GM10847 (cell line): ENCODE results near the gene MINAR1.

Experiments used
- POLR2A ChIP-seq: IDR thresholded peaks from 2 replicates; pipeline ENCODE4 v1.6.1; 2011; ENCODE audit not compliant: insufficient read length; ENCODE audit errors: extremely low read depth

The MINAR1 gene

GRCh38 chr15:79431636-79432344 is at the start of gene MINAR1:
Gene MINAR1 (plus strand): TSS chr15:79432336. CDS start chr15:79456148, 23,812 bp downstream.
- no peak for TF ChIP-seq POLR2A

DNA sequence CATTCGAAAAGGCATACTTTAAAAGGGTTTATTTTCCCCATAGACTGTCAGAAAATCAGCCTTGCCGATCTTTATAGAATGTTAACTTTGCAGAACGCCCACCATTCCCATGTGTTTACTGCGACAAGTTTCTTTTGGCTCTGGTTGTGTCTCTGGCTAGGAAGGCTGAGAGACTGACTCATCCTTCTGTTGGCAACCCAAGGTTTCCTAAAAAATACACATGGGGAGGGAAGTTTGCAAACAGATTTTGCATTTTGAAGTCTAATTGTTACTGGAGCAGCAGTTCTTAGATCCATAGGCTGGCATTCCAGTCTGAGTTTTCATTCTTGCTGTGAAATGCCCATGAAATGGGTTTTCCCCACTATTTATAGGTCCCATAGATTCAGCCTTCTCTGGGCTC is 37.9 kb upstream of the MINAR1 start:
- no peak for TF ChIP-seq POLR2A

DNA sequence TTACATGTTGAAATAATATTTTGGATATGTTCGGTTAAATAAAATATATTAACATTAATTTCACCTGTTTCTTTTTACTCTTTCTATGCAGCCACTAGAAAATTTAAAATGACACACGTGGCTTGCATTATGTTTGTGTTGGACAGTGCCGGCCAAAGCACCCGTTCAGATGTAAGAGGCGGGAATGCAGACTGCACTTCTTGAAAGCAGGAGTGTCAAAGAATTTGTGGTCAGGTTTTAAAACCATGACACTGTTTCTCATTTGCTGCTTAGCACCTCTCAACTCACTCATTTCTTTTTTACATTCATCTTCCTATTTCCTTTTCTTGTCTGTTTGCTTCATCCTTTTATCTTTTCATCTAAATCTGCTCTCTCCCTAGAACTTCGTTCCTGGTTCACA is 35.3 kb upstream of the MINAR1 start:
- TF ChIP-seq POLR2A: no peak

DNA sequence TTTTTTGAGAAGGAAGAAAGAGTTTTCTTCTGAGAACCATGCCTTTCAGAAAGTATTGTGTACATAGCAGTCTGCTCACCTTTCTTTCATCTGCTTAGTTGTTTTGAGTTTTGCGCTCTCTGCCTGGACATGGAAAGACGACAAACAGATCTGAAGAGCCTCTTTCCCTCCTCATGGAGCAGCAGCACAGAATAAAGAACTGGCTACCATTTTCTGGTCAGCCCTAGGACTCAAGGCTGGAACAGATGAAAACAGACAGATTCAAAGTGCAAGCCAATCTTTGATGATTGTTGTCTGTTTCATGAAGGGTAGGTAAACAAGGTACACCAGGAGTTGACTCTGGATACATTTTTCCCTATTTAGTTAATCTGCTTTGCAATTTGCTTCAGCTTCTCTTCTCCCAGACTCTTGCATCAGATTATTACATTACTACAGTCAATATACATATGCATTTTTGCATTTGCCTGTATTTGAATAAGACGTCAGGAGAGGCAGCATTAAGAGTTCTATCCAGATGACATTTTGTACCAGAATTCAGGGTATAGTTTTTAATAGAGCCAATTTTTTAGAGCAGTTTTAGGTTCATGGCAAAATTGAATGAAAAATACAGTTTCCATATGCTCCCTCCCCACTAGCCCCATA is 34.7 kb upstream of the MINAR1 start:
- TF ChIP-seq POLR2A: no peak

GRCh38 chr15:79399606-79400005 is 32.5 kb upstream of the MINAR1 start:
- no peak for TF ChIP-seq POLR2A

- TF ChIP-seq POLR2A: no peak
These were observed 31.5 kb upstream of the MINAR1 start for GRCh38 chr15:79400650-79401049.

GRCh38 chr15:79401301-79401700 is 30.8 kb upstream of the MINAR1 start:
- TF ChIP-seq POLR2A: no peak

GRCh38 chr15:79402136-79402535 is 30.0 kb upstream of the MINAR1 start:
- TF ChIP-seq POLR2A: no peak

DNA sequence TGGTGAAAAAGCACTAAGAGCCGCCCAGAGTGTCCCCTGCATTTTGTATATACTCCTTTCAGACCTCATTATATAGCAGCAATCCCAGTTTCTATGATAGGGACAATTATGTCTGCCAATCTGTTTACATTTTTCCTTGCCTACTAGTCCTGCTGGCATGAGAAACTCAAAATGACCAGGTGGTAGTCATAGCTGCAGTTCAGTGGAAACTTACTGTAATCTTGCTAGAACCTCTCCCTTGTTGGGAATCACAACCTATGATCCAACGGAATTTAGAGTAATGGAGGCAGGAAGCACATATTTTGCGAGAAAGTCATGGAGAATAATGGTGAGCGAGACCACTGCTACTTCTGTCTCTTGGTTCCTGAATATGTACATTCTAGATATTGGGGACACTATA is 28.6 kb upstream of the MINAR1 start:
- no peak for TF ChIP-seq POLR2A

GRCh38 chr15:79406210-79406609 is 25.9 kb upstream of the MINAR1 start:
- TF ChIP-seq POLR2A: no peak

GRCh38 chr15:79408041-79408440 is 24.1 kb upstream of the MINAR1 start:
- TF ChIP-seq POLR2A: no peak

DNA sequence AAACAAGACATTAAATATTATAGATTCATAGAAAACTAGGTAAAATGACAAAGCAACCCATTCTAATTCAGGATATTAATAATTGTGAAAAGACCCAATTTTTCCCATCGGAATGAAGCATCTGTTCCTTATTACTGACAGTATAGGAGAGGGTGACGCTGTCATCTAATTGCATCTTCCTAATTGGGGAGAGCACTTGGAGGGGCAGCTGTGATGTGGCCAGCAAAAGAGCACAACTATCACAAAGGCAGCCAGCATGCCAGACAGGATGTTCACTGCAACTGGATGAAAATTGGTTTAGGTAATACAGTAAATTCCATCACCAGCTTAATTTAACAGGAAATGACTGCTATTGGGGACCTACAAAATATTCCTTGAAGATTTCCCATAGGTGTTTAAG is 21.9 kb upstream of the MINAR1 start:
- TF ChIP-seq POLR2A: no peak

DNA sequence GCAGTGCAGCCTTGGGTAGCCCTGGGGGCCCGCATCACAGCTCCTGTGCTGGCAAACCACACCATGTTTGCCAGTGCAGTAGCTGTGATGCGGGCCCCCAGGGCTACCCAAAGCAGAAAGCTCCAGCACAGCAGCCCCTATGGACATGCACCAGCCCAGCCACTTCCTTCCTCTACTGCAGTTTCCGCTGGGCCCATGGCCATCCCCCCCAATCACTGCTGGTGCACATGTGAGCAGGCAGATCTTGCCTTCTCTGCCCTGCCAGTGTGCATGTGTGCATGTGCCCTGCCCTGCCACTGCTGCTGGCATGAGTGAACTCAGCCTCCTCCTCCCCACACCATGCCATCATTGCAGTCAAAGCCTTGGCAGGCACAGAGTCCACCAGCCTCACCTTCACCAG is 20.1 kb upstream of the MINAR1 start:
- TF ChIP-seq POLR2A: no peak

DNA sequence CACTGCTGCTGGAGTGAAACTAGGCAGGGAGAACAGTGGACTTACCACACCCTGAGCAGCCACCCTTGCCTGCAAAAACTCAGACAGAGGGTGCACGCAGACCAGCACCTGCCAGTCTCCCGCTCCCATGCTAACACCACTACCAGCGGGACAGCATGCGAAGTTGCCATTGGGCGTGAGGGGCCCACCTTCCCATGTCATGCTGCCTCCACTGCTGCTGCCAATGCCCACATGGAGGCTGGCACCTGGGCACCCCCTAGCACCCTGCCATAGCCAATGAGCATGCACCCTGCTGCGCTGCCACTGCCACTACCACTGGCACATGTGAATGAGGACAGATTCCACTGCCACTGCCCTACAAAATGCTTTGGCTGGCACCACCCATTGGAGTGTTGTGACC is 19.7 kb upstream of the MINAR1 start:
- TF ChIP-seq POLR2A: no peak

DNA sequence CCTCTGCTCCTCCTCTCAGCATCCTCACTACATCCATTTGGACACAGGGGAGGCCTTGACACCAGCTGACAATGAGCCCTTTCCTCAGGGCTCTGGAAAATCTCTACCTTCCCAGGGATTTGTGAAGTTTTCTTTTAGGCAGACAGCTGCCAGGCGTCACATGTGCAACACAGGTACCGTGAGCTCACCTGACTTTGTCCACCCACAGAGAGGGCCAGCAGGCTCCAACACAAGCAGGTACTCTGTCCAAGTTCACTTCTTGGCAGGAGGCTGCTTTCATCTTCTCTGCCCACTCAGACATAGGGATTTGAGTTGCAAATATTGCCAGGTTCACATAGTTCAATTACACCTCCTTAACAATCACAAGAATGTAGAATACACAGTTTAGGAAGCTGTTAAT is 15.3 kb upstream of the MINAR1 start:
- no peak for TF ChIP-seq POLR2A

DNA sequence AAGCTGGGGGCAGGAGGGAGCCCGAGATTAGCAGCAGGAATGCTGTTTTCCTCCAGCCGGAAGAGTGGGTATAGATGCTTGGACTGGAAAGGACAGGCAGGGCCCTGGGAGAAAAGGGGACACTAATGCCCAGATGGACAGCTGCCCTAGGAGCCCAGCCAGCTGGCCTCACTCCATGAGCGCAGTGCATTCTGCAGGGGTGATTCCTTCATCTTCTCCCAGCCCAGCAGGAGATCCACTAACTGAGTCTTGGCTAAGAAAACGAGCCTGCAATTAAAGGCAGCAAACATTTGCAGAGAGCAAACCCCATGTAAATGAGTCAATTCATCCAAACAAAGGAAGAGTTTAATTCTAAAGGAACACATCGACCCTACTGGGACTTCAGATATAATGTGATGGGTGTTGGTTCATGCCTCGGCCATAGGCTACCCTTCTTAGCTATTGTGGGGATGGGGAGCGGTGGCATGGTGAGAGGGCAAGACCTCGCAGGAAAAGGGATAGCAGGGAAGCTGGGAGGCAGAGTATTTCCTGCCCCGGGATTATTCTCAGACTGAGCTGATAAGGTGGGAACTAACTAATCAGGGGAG is 13.3 kb upstream of the MINAR1 start:
- TF ChIP-seq POLR2A: no peak
